ENCODE measurements around the gene GPC6.

DNA sequence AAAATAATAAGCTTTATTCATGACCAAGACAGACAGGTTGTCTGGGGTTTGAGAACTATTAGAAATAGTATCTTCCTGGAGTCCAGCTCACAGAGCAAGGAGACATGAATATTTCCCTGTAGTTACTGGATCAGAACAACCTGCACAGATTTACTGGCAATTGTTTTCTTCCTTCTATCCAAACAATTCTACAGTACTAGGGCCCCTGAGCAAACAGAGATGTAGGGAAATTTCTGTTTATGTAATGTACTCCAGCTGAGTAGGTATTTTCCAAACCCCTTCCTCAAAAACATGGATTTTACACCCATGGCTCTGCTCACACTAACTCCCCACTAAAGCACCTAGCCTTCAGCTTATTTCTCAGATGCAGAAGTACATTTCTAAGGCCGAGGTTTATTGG is 557.6 kb downstream of the GPC6 start:
- TF ChIP-seq KLF10 (CRISPR knock-in tag; IDR thresholded peaks at IDR 0.05) (no peak), MIER1 (IDR thresholded peaks at IDR 0.05; ENCODE audit: low read depth) (no peak)
- TF ChIP-seq, protein P1, sequence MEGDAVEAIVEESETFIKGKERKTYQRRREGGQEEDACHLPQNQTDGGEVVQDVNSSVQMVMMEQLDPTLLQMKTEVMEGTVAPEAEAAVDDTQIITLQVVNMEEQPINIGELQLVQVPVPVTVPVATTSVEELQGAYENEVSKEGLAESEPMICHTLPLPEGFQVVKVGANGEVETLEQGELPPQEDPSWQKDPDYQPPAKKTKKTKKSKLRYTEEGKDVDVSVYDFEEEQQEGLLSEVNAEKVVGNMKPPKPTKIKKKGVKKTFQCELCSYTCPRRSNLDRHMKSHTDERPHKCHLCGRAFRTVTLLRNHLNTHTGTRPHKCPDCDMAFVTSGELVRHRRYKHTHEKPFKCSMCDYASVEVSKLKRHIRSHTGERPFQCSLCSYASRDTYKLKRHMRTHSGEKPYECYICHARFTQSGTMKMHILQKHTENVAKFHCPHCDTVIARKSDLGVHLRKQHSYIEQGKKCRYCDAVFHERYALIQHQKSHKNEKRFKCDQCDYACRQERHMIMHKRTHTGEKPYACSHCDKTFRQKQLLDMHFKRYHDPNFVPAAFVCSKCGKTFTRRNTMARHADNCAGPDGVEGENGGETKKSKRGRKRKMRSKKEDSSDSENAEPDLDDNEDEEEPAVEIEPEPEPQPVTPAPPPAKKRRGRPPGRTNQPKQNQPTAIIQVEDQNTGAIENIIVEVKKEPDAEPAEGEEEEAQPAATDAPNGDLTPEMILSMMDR (IDR thresholded peaks at IDR 0.05 in 2 of 3, conservative IDR thresholded peaks at IDR 0.05 in 1 of 3; ENCODE audit: insufficient read depth in 2 of 3, low read depth in 1 of 3, low read length in 3 of 3) = no peak
